ENCODE data around the gene ASB18. TPM values are rescaled to one million over a fixed set of nuclear protein-coding genes. Genes with fewer than 3 reads are reported as not detected.

ASB18 gene
- total RNA-seq, 1 experiment from 2014 or later, result not detected

DNA sequence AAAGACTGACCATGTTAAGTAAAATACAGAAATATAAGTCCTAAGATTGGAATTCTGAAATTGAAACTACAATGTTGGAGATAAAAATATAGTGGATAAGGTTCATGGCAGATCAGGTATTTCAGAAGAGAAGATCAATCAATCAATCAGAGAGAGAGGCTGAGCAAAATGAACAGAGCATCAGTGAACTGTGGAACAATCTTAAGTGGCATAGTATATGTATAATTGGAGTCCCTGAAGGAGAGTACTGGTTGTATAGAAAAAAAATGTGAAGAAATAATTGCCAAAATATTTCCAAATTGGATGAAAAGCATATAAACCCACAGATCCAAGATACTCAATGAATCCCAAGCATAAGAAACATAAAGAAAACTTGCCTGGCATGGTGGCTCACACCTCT, 35.0 kb downstream of the ASB18 start:
- in situ Hi-C loops (cut with HindIII; ENCODE audit: low pct_unique_long_range_greater_than_20kb, low sequenced_read_pairs), result no loop called here
- BruUV-seq (replicated peaks), result no TSS peak
- Histone ChIP-seq H3K9me3 (ENCODE audit: control insufficient read depth, insufficient read depth, low read depth, low read length) (peaks cover 27% of the 10 kb centered on the region; the same call in 1 of the 2 replicates), H3K27me3 (ENCODE audit: control insufficient read depth, insufficient read depth, low read length) (no peaks in the 10 kb centered on the region), H3K36me3 (ENCODE audit: control insufficient read depth, insufficient read depth, low read length) (no peaks in the 10 kb centered on the region), H3K27ac (ENCODE audit: low read length) (no peak overlapping the region), H3K4me1 (ENCODE audit: control insufficient read depth, insufficient read depth, low read length) (no peaks in the 10 kb centered on the region), H3K4me3 (ENCODE audit: low read depth in 2 of 2, low read length in 2 of 2) (no peak overlapping the region)
- no peak for ATAC-seq
- TF ChIP-seq, protein P1, sequence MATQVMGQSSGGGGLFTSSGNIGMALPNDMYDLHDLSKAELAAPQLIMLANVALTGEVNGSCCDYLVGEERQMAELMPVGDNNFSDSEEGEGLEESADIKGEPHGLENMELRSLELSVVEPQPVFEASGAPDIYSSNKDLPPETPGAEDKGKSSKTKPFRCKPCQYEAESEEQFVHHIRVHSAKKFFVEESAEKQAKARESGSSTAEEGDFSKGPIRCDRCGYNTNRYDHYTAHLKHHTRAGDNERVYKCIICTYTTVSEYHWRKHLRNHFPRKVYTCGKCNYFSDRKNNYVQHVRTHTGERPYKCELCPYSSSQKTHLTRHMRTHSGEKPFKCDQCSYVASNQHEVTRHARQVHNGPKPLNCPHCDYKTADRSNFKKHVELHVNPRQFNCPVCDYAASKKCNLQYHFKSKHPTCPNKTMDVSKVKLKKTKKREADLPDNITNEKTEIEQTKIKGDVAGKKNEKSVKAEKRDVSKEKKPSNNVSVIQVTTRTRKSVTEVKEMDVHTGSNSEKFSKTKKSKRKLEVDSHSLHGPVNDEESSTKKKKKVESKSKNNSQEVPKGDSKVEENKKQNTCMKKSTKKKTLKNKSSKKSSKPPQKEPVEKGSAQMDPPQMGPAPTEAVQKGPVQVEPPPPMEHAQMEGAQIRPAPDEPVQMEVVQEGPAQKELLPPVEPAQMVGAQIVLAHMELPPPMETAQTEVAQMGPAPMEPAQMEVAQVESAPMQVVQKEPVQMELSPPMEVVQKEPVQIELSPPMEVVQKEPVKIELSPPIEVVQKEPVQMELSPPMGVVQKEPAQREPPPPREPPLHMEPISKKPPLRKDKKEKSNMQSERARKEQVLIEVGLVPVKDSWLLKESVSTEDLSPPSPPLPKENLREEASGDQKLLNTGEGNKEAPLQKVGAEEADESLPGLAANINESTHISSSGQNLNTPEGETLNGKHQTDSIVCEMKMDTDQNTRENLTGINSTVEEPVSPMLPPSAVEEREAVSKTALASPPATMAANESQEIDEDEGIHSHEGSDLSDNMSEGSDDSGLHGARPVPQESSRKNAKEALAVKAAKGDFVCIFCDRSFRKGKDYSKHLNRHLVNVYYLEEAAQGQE (IDR thresholded peaks at IDR 0.05; ENCODE audit: insufficient read depth in 1 of 2, low read depth in 2 of 2, low read length in 1 of 2), result no peak
- TF ChIP-seq, protein P2, sequence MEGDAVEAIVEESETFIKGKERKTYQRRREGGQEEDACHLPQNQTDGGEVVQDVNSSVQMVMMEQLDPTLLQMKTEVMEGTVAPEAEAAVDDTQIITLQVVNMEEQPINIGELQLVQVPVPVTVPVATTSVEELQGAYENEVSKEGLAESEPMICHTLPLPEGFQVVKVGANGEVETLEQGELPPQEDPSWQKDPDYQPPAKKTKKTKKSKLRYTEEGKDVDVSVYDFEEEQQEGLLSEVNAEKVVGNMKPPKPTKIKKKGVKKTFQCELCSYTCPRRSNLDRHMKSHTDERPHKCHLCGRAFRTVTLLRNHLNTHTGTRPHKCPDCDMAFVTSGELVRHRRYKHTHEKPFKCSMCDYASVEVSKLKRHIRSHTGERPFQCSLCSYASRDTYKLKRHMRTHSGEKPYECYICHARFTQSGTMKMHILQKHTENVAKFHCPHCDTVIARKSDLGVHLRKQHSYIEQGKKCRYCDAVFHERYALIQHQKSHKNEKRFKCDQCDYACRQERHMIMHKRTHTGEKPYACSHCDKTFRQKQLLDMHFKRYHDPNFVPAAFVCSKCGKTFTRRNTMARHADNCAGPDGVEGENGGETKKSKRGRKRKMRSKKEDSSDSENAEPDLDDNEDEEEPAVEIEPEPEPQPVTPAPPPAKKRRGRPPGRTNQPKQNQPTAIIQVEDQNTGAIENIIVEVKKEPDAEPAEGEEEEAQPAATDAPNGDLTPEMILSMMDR (IDR thresholded peaks at IDR 0.05), result no peak
- TF ChIP-seq TCF7L2 (IDR thresholded peaks at IDR 0.05; ENCODE audit: low read depth, low read length), result no peak
- no peak for TF ChIP-seq SIN3A (IDR thresholded peaks at IDR 0.05; ENCODE audit: borderline replicate concordance, insufficient read depth, low read depth, low read length)
- no peak for TF ChIP-seq POLR2AphosphoS5 (IDR thresholded peaks at IDR 0.05; ENCODE audit: low read depth, low read length)
- intact Hi-C loops (cut with micrococcal nuclease; ENCODE audit: unreplicated experiment), result no loop called here
- CTCF ChIA-PET, result no interaction called here
- no peak for DNase-seq (ENCODE audit: low read depth, low spot score)
- POLR2A ChIA-PET, result no interaction called here

DNA sequence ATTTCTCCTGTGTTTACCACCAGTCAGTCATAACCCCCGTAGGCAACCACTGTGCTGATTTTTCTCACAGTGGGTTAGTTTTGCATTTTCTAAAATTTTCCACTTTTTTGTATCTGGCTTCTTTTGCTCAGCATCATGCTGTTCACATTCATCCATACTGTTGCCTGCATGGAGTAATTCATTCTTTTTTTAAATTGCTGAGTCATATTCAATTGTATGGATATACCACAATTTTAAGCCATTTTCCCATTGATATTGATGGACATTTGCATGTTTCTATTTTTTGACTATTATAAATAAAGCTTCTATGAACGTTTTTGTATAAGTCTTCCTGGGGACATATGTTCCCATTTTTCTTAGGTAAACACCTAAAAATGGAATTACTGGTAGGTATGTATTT, 40.5 kb downstream of the ASB18 start:
- no TSS peak for BruUV-seq (replicated peaks)
- DNase-seq (ENCODE audit: low read depth, low spot score), result no peak
- no peak for ATAC-seq
- Histone ChIP-seq H3K36me3 (ENCODE audit: control insufficient read depth, insufficient read depth, low read length) (no peaks in the 10 kb centered on the region), H3K9me3 (ENCODE audit: control insufficient read depth, insufficient read depth, low read depth, low read length) (peaks cover 22% of the 10 kb centered on the region; the same call in 1 of the 2 replicates), H3K27ac (ENCODE audit: low read length) (no peak overlapping the region), H3K27me3 (ENCODE audit: control insufficient read depth, insufficient read depth, low read length) (no peaks in the 10 kb centered on the region), H3K4me1 (ENCODE audit: control insufficient read depth, insufficient read depth, low read length) (no peaks in the 10 kb centered on the region), H3K4me3 (ENCODE audit: low read depth in 2 of 2, low read length in 2 of 2) (no peak overlapping the region)
- in situ Hi-C loops (cut with HindIII; ENCODE audit: low pct_unique_long_range_greater_than_20kb, low sequenced_read_pairs), result no loop called here
- CTCF ChIA-PET, result no interaction called here
- intact Hi-C loops (cut with micrococcal nuclease; ENCODE audit: unreplicated experiment), result no loop called here
- POLR2A ChIA-PET, result no interaction called here
- TF ChIP-seq, protein P1 (IDR thresholded peaks at IDR 0.05; ENCODE audit: insufficient read depth in 1 of 2, low read depth in 2 of 2, low read length in 1 of 2), result no peak
- no peak for TF ChIP-seq TCF7L2 (IDR thresholded peaks at IDR 0.05; ENCODE audit: low read depth, low read length)
- TF ChIP-seq SIN3A (IDR thresholded peaks at IDR 0.05; ENCODE audit: borderline replicate concordance, insufficient read depth, low read depth, low read length), result no peak
- no peak for TF ChIP-seq POLR2AphosphoS5 (IDR thresholded peaks at IDR 0.05; ENCODE audit: low read depth, low read length)
- TF ChIP-seq, protein P2 (IDR thresholded peaks at IDR 0.05), result no peak

Measured in Panc1 (cell line).